ENCODE measurements around the gene RHBDF2.

RHBDF2 gene

GRCh38 chr17:76501018-76501826, at the start of gene RHBDF2:
RHBDF2 (minus strand) TSS chr17:76501423; CDS start chr17:76481524, 19,899 bp downstream.
- peak; percentile 96 for DNase-seq

GRCh38 chr17:76549539-76549938, 48.3 kb upstream of the RHBDF2 start:
- DNase-seq, result no peak

GRCh38 chr17:76549215-76549518, 47.9 kb upstream of the RHBDF2 start:
- DNase-seq, result no peak

GRCh38 chr17:76548378-76549214, 47.4 kb upstream of the RHBDF2 start:
- DNase-seq, result no peak

- no peak for DNase-seq
Measured at GRCh38 chr17:76547642-76548202, 46.5 kb upstream of the RHBDF2 start.

- DNase-seq, result peak; percentile 47
Measured at GRCh38 chr17:76547183-76547641, 46.0 kb upstream of the RHBDF2 start.

GRCh38 chr17:76546556-76547182, 45.4 kb upstream of the RHBDF2 start:
- DNase-seq, result no peak

GRCh38 chr17:76545918-76546555, 44.8 kb upstream of the RHBDF2 start:
- no peak for DNase-seq

GRCh38 chr17:76544546-76545365, 43.5 kb upstream of the RHBDF2 start:
- DNase-seq, result no peak

GRCh38 chr17:76543826-76544545, 42.8 kb upstream of the RHBDF2 start:
- DNase-seq, result no peak

GRCh38 chr17:76543482-76543825, 42.2 kb upstream of the RHBDF2 start:
- no peak for DNase-seq

GRCh38 chr17:76542984-76543383, 41.8 kb upstream of the RHBDF2 start:
- DNase-seq, result no peak

GRCh38 chr17:76542566-76542971, 41.3 kb upstream of the RHBDF2 start:
- no peak for DNase-seq

- no peak for DNase-seq
Measured at GRCh38 chr17:76541739-76542454, 40.7 kb upstream of the RHBDF2 start.

GRCh38 chr17:76540381-76541300, 39.4 kb upstream of the RHBDF2 start:
- peak; percentile 24 for DNase-seq

- no peak for DNase-seq
Measured at GRCh38 chr17:76539631-76540271, 38.5 kb upstream of the RHBDF2 start, which contains the start of gene PRCD. PRCD (plus strand) TSS chr17:76540044; CDS start chr17:76540142, 98 bp downstream.

- no peak for DNase-seq
Measured at GRCh38 chr17:76538941-76539570, 37.8 kb upstream of the RHBDF2 start.

- DNase-seq, result no peak
Measured at GRCh38 chr17:76538281-76538931, 37.2 kb upstream of the RHBDF2 start.

All from activated CD4-positive, alpha-beta T cell treated with anti-CD3 and anti-CD28 coated beads, Interleukin-2, amount 50 U/mL, for 16 hours (primary cell).